Aorta (tissue), 5 donors: Measurements from ENCODE around the gene BTRC. TPM values are rescaled to one million over a fixed set of nuclear protein-coding genes. Genes with fewer than 3 reads are reported as not detected.
A peak's percentile ranks its signal among the peaks of the same experiment; 100 is the strongest.

Source experiments
- ATAC-seq: fragments of 200-7000 bp; cut with Tn5 transposase; one replicate; pipeline ENCODE4 v1.9.1; 2022; ENCODE audit warnings: moderate library complexity; ENCODE audit not compliant: low FRiP score
- DNase-seq, 2 donors: peaks; one replicate each; pipeline ENCODE4 v3.0.0-alpha.2; 2020
- H3K27ac ChIP-seq, 2 donors: one replicate each; pipeline ENCODE4 v1.5.1; 2013; ENCODE audit warnings: low read length in 2 of 2, mild to moderate bottlenecking in 2 of 2, moderate library complexity in 2 of 2, control low read depth in 1 of 2, inconsistent platforms in 1 of 2, low read depth in 1 of 2
- H3K27me3 ChIP-seq, 2 donors: one replicate each; pipeline ENCODE4 v1.6.1; 2013; ENCODE audit warnings: control low read depth in 1 of 2, low read length in 1 of 2, mild to moderate bottlenecking in 1 of 2, moderate library complexity in 1 of 2; ENCODE audit not compliant: insufficient read depth in 2 of 2, control insufficient read depth in 1 of 2
- H3K36me3 ChIP-seq, 2 donors: one replicate each; pipeline ENCODE4 v1.6.1; 2013; ENCODE audit warnings: control low read depth in 1 of 2, low read length in 1 of 2, mild to moderate bottlenecking in 1 of 2; ENCODE audit not compliant: insufficient read depth in 2 of 2, control insufficient read depth in 1 of 2
- H3K4me1 ChIP-seq, 2 donors: one replicate each; pipeline ENCODE4 v1.6.1; 2013; ENCODE audit warnings: low read length in 2 of 2, control low read depth in 1 of 2, mild to moderate bottlenecking in 1 of 2, moderate library complexity in 1 of 2; ENCODE audit not compliant: insufficient read depth in 2 of 2, control insufficient read depth in 1 of 2
- H3K4me3 ChIP-seq, 2 donors: one replicate each; pipeline ENCODE4 v1.5.1; 2013; ENCODE audit warnings: low read length in 2 of 2, control low read depth in 1 of 2, mild to moderate bottlenecking in 1 of 2
- H3K9me3 ChIP-seq: one replicate; pipeline ENCODE4 v1.6.1; 2013; ENCODE audit warnings: mild to moderate bottlenecking, low read length; ENCODE audit not compliant: control insufficient read depth
- WGBS, 2 donors: extraction: QIAGEN DNeasy Blood & Tissue Kit; methylation state at CpG; one replicate each; pipeline ENCODE4 v1.1.7; 2013; 5-methylcytosine and 5-hydroxymethylcytosine counted together
- intact Hi-C, 2 donors: fragments of 100-400 bp; cut with DNase I; formaldehyde crosslinking; loops; one replicate each; pipeline versions ENCODE4 v1.14.2 to v1.15.0; 2022
- polyA plus RNA-seq, 2 donors: library from polyadenylated mRNA; stranded (reverse); fragments of 200-250 nt; gene quantifications; one replicate each; pipeline ENCODE4 v1.2.3, GENCODE V29; 2013
- total RNA-seq, 2 donors: library from RNA; stranded (reverse); fragmentation: NEBNext Ultra II Directional; extraction: Animal tissue kit (Norgen Biotek cat#: 25700); gene quantifications; one replicate each; pipeline ENCODE4 v1.2.1, GENCODE V29; 2021
- donor health status: healthy with polysubstance abuse.
- donor health status: Bipolar disorder and iron deficiency.
- donor health status: DM: no; HTN: no; CAD: no.
- donor health status: DM: no; HTN: no; CAD: no.
- donor health status: DM: yes; HTN: yes; CAD: no.

BTRC gene
- total and polyA plus RNA-seq, 4 donors, result 4.4 to 21.0 (median 10.8) TPM

DNA sequence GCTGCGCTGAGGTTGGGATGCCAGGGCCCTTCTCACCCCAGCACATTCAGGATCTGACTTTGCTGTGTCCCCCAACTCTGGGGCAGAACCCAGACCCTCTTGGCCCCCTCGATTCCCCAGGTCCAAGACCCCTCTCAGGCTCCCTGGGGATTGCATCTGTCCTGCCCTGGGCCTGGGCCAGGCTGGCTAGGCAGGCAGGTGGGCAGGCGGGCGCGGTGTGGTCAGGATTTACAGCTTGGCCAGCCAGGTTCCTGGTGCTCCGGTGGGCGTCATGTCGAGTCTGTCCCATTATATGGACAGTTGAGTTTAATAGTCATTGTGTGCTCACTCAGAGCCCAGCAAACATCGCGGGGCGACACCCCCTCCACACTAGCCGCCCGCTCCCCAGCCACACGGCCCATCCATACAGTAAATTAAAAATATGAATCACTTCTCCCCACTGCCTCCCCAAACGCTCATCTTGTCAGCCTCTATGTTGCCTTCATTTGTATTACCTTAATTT, 210.6 kb downstream of the BTRC start:
- intact Hi-C loops, result no loop called here
- Histone ChIP-seq H3K4me1 (no peaks in the 10 kb centered on the region), H3K36me3 (no peaks in the 10 kb centered on the region), H3K27me3 (no peaks in the 10 kb centered on the region), H3K9me3 (no peaks in the 10 kb centered on the region), H3K27ac (no peak overlapping the region), H3K4me3 (no peak overlapping the region)
- WGBS, 2 donors, result 77 to 83% methylated on average over 15 of the region's 15 CpGs
- ATAC-seq (no peak), DNase-seq (peak; percentile 31 to 55)

DNA sequence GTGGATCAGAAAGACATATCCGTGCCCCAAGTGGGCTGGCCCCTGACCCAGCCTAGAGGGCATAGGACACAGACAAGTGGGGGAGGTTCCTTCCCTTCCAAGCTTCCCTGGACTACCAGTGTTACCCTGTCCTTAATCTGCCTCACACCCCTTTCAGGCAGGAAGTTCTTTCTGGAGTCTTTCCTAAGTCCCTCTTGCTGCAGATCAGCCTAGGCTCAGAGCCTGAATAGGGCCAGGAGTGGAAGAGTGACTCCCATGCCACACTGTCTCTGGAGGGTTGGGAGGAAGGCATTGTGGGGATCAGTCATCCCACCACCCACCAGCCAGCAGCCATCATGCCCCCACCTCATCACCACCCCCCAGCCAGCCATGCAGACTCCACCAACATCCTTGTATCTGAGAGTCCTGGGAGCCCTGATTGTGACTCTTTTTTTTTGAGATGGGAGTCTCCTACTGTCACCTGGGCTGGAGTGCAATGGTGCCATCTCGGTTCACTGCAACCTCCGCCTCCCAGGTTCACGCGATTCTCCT, 211.5 kb downstream of the BTRC start:
- Histone ChIP-seq H3K4me3 (no peak overlapping the region), H3K9me3 (no peaks in the 10 kb centered on the region), H3K27me3 (no peaks in the 10 kb centered on the region), H3K36me3 (no peaks in the 10 kb centered on the region), H3K27ac (no peak overlapping the region), H3K4me1 (no peaks in the 10 kb centered on the region)
- no peak for ATAC-seq
- WGBS, 2 donors, result 76 to 82% methylated on average over 5 of the region's 5 CpGs
- intact Hi-C loops, result loop anchor here in 1 of 2 donors (5.0 kb wide), 1 partner anchor 293 kb away; no protein-coding TSS in a partner anchor
- DNase-seq, result peak; percentile 27 to 37

DNA sequence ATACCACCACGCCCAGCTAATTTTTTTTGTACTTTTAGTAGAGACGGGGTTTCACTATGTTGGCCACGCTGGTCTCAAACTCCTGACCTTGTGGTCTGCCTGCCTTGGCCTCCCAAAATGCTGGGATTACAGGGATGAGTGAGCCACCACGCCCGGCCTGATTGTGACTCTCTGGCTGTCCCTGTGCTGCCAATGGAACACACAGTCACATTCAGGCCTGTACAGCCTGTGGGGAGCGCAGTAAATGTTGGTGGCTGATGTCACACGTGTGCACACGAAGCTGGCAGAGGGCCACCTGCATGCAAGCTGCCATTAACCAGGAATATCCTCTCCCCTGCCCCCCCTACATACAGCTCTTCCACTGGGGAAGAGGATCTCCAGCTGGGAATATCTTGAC, 212.0 kb downstream of the BTRC start:
- 49 to 51% methylated on average over 8 of the region's 8 CpGs for WGBS, 2 donors
- ATAC-seq (no peak), DNase-seq (peak; percentile 37 to 38)

DNA sequence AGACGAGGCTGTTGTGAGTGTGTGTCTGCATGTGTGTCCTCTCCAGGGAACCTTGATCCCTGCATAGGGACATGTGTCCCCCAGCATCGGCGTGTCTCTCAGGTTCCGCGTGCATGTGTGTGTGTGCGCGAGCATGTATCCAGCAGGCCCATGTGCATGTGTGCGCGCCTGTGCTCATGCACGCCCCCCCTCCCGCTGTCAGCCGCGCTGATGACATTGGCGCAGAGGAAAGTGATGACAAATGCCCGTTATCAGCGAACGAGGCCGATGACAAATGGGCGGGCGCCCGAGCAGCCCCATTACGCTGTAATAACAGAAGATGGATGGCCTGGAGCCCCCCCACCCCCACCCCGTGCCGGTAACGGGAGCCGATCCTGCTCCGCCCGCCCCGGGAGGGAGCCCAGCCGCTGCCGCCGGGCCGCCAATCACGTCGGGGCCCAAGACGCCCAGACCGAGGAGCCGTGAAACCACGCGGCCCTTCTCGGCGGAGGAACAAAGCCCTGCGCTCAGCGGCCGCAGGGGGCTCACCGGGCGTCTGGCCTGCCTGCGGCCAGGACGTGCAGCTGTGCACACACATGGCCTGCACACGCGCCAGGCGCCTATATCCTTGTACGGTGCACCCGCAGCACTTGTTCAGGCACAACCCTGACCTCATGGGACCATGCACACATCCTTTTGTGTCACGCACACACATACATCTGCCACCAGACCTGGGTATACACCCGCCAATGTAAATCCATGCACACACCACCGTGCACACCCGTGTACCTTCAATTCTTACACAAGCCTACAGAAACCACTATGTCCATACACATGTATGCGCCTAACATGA, 212.6 kb downstream of the BTRC start:
- H3K4me1 ChIP-seq, result no peaks in the 10 kb centered on the region
- WGBS, 2 donors, result 6 to 7% methylated on average over 43 to 59 of the region's 59 CpGs
- ATAC-seq, result no peak
- no peaks in the 10 kb centered on the region for H3K9me3 ChIP-seq
- intact Hi-C loops, result loop anchor here in 1 of 2 donors (5.0 kb wide), 1 partner anchor 294 kb away; no protein-coding TSS in a partner anchor
- no peaks in the 10 kb centered on the region for H3K27me3 ChIP-seq
- H3K27ac ChIP-seq, result no peak overlapping the region
- DNase-seq, result peak; percentile 49 to 75
- H3K36me3 ChIP-seq, result no peaks in the 10 kb centered on the region
- peak overlapping the region in 1 of 2 donors; percentile 9 for H3K4me3 ChIP-seq

More for the DNA sequence above, 212.0 kb downstream of the BTRC start:
- H3K27me3 ChIP-seq, result no peaks in the 10 kb centered on the region
- no peak overlapping the region for H3K27ac ChIP-seq
- H3K36me3 ChIP-seq, result no peaks in the 10 kb centered on the region
- H3K9me3 ChIP-seq, result no peaks in the 10 kb centered on the region
- intact Hi-C loops, result loop anchor here in 1 of 2 donors (5.0 kb wide), 1 partner anchor 294 kb away; no protein-coding TSS in a partner anchor
- H3K4me3 ChIP-seq, result no peak overlapping the region
- H3K4me1 ChIP-seq, result no peaks in the 10 kb centered on the region

DNA sequence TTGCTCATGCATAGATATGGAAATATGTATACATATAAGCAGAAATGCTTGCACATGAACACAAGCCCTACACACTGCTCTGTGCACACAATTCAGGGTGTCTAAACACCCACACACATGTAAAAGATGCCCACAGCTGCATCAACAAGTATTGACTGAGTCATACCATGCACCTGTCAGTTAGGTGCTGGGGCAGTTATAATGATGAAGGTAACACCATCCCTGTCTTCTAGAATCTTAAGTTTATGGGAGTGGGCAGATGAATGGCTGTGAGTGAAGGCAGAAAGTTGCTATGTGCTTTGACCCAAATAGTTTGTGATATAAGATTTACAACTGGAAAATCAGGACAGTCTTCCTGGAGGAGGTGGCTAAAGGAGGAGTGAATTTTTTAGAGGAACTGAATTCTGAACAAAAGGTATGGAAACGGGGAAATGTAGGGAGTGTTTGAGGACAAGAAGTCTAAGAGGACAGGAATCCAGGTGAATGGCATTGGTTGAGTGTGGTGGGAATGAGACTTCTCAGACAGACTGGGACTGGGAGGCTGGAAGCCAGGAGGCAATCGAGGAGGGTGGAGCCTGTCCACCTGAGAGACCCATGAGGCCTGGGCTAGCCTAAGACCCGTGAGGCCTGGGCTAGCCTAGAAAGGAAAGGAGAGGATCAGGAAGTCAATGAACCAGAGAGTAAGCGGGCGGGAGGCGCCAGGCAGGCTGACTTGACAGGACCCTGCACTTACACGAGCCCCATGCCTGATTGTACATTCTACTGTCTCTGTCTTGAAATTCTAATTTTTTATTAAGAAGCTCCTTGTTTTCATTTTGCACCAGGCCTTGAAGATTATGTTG, 213.4 kb downstream of the BTRC start:
- no peak overlapping the region for H3K27ac ChIP-seq
- H3K36me3 ChIP-seq, result no peaks in the 10 kb centered on the region
- no peak for DNase-seq
- H3K9me3 ChIP-seq, result no peaks in the 10 kb centered on the region
- intact Hi-C loops, result loop anchor here in 1 of 2 donors (5.0 kb wide), 1 partner anchor 295 kb away; no protein-coding TSS in a partner anchor
- H3K27me3 ChIP-seq, result no peaks in the 10 kb centered on the region
- H3K4me3 ChIP-seq, result no peak overlapping the region
- 53 to 61% methylated on average over 7 of the region's 7 CpGs for WGBS, 2 donors
- H3K4me1 ChIP-seq, result no peaks in the 10 kb centered on the region
- no peak for ATAC-seq

DNA sequence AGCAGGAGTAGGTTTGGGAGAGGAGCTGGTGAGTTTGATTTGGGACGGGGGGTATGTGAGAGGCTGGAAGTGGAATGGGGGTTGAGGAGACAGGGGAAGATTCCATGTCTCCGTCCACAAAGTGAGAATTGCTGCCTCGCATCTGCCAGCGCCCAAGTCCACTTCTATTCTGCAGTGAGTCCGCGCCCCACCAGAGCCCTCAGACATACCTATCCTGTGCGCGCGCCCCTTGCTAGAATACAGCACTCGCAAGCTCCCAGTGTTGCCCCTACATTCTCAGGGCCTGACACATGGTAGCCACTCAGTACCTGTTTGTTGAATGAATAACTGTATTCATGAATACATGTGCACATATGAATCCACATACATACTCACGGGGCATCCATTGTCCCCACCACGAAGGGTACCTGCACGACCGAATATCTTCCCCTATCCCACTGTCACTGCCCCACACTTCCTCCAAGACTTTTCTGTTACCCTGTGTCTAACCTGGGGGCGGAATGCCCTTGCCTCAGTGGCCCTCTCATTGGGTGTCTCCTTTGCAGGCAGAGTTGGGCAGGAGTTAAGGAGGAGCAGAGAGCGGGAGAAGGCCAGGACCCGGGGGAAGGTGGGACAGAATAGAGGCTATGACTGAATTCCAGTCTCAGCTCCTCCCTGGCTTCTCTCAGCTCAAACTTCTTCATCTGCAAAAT, 214.2 kb downstream of the BTRC start:
- Histone ChIP-seq H3K9me3 (peaks cover 3% of the 10 kb centered on the region), H3K4me1 (no peaks in the 10 kb centered on the region), H3K27ac (no peak overlapping the region), H3K27me3 (no peaks in the 10 kb centered on the region), H3K36me3 (no peaks in the 10 kb centered on the region), H3K4me3 (no peak overlapping the region)
- no peak for ATAC-seq
- intact Hi-C loops, result loop anchor here in 1 of 2 donors (5.0 kb wide), 1 partner anchor 296 kb away; no protein-coding TSS in a partner anchor
- 79 to 80% methylated on average over 17 of the region's 17 CpGs for WGBS, 2 donors
- DNase-seq, result no peak

DNA sequence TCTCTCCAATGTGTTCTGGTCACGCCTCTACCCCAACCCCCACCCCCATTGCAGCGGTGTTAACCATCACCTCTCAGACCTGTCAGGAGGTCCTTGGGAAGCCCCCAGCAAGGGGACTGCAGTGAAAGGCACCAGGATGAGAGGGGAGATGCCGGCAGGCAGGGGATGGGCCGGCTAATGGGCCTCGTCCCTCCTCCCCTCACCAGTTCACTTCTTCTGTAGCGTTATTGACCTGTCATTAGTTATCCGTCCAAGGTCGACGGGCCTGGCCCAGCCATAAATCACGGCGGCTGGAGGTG, 215.3 kb downstream of the BTRC start:
- Histone ChIP-seq H3K4me1 (no peaks in the 10 kb centered on the region), H3K4me3 (no peak overlapping the region), H3K27ac (no peak overlapping the region), H3K27me3 (no peaks in the 10 kb centered on the region), H3K9me3 (peaks cover 3% of the 10 kb centered on the region), H3K36me3 (no peaks in the 10 kb centered on the region)
- 5 to 6% methylated on average over 11 of the region's 11 CpGs for WGBS, 2 donors
- DNase-seq, result no peak
- intact Hi-C loops, result loop anchor here in 1 of 2 donors (5.0 kb wide), 1 partner anchor 297 kb away; no protein-coding TSS in a partner anchor
- ATAC-seq, result no peak
